GM21381 (cell line): ENCODE measurements around the gene BFAR.
"Not testable (repeated sequence)": the region's sequence is repeated elsewhere in the genome, so short reads cannot be mapped to it uniquely, and the experiment has no call there.

ENCODE experiments used
- ATAC-seq: cut with Tn5 transposase; IDR thresholded peaks from one replicate; pipeline ENCODE4 v1.9.1; 2021; ENCODE audit warnings: mild to moderate bottlenecking, moderate library complexity; ENCODE audit not compliant: unreplicated experiment

Gene BFAR

DNA sequence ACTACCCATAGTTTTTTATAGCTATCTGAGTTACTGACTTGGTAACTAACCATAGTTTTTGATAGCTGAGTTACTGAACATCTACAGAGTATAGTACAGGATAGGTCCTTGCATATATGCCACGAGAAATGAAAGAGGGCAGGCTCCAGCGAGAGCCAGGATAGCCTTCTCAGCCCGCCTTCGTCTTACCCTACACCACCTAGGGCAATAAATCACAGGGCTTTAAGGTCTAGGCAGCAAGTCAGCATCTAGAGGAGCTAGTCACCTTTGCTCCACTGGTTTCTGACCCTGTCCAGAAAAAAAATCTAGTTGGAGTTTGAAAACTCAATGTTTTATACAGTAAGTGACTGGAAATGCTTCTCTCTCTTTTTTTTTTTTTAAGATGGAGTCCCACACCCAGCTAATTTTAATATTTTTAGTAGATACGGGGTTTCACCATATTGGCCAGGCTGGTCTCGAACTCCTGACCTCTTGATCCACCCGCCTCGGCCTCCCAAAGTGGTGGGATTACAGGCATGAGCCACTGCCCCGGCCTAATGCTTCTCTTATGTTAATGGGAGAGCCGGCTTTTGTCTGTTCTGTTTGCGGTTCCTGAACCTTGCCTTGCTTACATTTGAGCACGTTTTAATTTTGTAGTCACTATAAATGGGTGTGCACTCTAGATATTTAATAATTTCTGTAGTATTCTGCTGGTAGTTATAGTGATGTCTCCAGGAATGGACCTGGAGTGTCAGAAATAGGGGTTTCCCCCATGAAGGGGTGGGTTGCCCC lies 2.8 kb downstream of the BFAR start:
- ATAC-seq, result no peak

DNA sequence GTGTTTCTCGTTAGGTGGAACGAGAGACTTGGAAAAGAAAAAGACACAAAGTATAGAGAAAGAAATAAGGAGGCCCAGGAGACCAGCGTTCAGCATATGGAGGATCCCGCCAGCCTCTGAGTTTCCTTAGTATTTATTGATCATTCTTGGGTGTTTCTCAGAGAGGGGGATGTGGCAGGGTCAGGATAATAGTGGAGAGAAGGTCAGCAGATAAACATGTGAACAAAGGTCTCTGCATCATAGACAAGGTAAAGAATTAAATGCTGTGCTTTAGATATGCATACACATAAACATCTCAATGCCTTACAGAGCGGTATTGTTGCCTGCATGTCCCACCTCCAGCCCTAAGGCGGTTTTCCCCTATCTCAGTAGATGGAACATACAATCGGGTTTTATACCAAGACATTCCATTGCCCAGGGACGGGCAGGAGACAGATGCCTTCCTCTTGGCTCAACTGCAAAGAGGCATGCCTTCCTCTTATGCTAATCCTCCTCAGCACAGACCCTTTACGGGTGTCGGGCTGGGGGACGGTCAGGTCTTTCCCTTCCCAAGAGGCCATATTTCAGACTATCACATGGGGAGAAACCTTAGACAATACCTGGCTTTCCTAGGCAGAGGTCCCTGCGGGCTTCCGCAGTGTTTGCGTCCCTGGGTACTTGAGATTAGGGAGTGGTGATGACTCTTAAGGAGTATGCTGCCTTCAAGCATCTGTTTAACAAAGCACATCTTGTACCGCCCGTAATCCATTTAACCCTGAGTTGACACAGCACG lies 3.6 kb downstream of the BFAR start:
- ATAC-seq, result not testable (repeated sequence)

GRCh38 chr16:14636951-14637240 lies 4.1 kb downstream of the BFAR start:
- not testable (repeated sequence) for ATAC-seq

GRCh38 chr16:14640538-14640937 lies 7.8 kb downstream of the BFAR start:
- ATAC-seq, result no peak

- no peak for ATAC-seq
Measured at GRCh38 chr16:14641206-14641605, 8.5 kb downstream of the BFAR start.

GRCh38 chr16:14641926-14642325 lies 9.2 kb downstream of the BFAR start:
- no peak for ATAC-seq

- ATAC-seq, result no peak
Measured at GRCh38 chr16:14649816-14650215, 17.1 kb downstream of the BFAR start.

DNA sequence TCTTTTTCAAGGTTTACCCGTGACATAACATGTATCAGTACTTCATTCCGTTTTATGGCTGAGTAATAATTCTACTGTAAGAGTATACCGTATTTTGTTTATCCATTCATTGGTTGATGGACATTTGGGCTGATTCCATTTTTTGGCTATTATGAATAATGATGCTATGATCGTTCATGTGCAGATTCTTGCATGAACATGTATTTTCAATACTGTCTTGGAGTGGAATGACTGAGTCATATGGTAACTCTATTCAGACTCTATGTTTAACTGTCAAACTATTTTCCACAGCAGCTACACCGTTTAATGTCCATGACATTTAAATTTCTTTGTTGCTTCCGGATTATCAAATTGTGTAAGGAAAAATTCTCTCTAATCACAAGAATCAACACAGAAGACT lies 17.9 kb downstream of the BFAR start:
- no peak for ATAC-seq

- no peak for ATAC-seq
Measured at GRCh38 chr16:14652726-14653125, 20.0 kb downstream of the BFAR start.

DNA sequence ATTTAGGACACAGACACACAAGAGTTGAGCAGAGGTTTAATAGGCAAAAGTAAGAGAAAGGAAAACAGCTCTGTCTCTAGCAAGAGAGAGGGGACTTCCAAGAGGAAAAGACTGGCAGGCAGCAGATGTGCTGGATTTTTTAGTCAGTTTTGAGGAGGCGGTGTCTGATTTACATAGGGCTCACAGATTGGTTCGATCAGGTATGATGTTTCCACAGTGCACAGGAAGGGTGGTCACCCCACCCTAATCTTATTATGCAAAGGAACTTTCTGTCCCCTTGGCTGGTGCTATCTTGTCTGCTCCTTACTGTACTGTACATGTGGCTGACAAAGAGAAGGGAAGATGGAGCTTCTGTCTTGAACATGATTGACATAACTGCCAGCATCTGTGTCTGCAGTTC lies 25.3 kb downstream of the BFAR start:
- no peak for ATAC-seq

DNA sequence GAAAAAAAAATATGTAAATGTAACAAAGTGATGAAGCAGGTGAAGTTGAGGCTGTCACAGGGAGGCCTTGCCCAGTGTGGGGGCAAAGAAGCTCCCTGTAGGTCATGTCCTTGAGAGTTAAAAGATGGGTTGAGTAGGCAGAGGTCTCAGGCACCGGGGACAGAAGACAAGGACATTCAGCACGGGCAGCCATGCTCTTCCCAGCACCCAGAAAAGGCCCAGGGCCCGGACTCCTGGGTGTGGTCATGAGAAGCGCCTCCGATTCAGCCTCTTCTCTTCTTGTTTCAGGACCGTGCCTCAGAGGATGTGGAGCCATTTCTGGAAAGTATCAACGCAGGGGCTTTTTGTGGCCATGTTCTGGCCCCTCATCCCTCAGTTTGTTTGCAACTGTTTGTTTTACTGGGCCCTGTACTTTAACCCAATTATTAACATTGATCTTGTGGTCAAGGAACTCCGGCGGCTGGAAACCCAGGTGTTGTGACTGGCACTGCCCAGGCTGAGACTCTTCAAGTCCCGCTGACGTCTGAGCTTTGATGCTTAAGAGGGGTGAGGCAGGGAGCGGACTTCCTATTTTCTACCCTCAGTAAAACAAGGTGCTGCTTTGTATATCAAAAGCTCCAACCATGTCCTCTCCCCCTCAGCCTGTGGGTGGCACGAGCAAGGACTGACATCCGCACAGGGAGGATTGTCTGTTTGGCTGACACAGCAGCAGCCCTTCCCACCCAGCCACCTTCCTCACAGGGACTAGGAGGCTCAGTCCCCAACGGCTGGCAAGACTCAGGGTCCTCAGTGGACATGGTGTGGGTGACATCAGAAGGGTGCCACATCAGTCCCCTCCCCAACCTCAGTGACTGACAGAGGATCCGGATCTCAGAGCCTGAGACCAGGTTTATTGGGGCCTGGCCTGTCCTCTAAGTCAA lies 34.9 kb downstream of the BFAR start:
- ATAC-seq, result no peak

- no peak for ATAC-seq
Measured at GRCh38 chr16:14668556-14669223, 35.9 kb downstream of the BFAR start.

- no peak for ATAC-seq
Measured at GRCh38 chr16:14669776-14670175, 37.0 kb downstream of the BFAR start.

DNA sequence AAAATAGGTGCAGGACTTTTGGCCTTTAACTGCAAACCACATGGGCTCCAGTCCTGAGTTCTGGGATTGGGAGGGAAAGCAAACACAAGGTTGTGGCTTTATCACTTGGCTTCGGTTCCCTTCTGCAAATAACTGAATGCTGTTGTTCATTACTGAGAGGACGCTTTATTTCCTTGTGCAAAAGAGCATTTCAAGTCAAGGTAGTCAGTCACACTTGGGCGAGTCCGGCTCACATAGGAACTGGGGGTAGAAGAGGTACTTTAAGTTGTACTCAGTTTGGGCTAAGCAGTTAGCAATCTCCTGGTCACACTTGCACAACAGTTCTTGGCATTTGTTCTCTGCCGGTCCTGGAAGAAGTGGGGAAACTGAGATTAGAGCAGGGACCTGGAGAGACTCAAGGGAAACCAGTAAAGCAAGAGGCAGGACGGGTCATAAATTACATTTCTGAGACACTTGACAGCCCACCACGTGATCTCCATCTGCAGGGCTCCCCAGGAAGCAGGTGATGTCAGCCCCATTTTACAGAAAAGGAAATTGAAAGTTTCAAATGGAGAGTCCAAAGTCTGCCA lies 39.7 kb downstream of the BFAR start:
- peak; percentile 70 for ATAC-seq

GRCh38 chr16:14676633-14677032 lies 43.9 kb downstream of the BFAR start:
- ATAC-seq, result no peak

DNA sequence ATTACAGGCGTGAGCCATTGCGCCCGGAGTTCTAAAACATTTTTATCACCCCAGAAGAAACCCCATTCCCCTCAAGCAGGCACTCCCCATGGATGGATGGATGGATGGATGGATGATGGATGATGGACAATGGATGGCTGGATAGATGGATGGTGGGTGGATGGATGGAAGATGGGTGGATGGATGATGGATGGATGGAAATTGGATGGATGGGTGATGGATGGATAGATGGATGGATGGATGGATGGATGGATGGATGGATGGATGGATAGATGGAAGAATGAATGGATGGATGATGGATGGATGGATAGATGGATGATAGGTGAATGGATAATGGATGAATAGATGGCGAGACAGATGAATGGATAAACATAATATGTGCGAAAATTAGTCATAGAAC lies 44.9 kb downstream of the BFAR start:
- ATAC-seq, result no peak

- ATAC-seq, result no peak
Measured at GRCh38 chr16:14678748-14679497, 46.2 kb downstream of the BFAR start.

DNA sequence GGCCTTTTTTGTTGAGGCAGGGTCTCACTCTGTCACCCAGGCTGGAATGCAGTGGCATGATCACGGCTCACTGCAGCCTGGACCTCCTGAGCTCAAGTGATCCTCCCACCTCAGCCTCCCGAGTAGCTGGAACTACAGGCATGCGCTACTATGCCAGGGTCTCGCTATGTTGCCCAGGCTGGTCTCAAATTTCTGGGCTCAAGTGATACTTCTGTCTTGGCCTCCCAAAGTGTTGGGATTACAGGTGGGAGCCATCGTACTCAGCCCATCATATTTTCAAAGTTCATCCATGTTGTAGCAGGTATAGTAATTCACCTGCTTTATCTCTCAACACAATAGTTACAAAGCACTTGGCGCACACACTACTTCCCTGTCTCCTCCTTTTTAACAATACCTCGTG lies 47.6 kb downstream of the BFAR start:
- ATAC-seq, result not testable (repeated sequence)

GRCh38 chr16:14681115-14681514 lies 48.4 kb downstream of the BFAR start:
- no peak for ATAC-seq

DNA sequence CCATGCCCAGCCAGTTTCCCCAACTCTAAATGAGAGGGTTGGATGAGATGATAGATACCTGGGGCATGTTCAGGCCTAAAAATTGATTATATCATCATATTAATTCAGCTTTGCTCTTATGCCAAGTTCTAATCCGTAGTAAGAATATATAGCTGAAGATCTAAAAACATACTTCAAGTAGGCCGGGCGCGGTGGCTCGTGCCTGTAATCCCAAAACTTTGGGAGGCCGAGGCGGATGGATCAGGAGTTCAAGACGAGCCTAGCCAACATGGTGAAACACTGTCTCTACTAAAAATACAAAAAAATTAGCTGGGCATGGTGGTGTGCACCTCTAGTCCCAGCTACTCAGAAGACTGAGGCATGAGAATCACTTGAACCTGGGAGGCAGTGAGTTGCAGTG lies 49.4 kb downstream of the BFAR start:
- ATAC-seq, result no peak
